Measurements from ENCODE around the gene HIPK4.
"Not testable (repeated sequence)": the region's sequence is repeated elsewhere in the genome, so short reads cannot be mapped to it uniquely, and the experiment has no call there.

Gene HIPK4

DNA sequence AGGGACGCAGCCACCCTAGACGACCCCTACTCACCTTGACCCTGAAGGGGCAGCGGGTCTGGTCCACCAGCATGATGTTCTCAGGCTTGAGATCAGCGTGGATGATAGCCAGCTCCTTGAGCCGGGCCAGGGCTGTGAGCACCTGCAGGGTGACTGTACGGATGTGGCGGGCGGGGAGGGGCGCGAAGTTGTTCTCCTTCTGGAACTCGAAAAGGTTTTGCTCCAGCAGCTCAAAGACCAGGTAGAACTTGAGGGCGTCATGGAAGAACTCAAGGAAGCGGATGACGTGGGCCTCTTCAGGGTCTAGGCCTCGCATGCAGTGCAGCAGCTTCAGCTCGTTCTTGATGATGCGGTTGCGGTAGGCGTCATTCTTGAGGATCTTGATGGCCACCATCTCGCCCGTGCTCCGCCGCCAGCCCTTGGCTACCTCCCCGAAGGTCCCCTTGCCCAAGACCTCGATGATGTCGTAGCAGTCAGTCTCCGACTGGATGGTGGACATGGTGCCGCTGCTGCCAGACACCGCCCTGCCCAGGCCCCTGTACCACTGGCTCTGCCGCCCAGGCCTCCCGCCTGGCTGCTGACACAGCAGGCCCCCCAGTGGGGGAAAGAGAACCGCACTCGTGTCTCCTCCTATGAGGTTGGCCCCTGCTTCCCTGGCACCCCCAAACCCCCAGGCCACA lies 437 bp downstream of the HIPK4 start:
- DNase-seq = no peak

DNA sequence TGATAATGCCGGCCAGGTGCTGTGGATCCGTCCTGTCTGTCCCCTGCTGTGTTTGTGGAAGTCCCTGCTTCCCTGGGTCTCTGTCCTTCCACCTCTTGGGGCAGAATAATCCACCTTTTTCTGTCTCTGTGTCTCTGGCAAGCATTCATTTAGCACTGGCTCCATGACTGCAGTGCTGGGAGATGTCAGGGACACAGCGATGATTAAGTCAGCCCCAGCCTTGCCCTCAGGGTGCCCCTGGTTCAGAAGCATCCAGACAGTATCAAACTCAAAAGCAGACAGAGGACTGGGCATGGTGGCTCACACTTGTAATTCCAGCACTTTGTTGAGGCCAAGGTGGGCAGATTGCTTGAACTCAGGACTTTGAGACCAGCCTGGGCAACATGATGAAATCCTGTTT lies 1.5 kb downstream of the HIPK4 start:
- no peak for DNase-seq

- no peak for DNase-seq
Observed at GRCh38 chr19:40387155-40387554, 2.8 kb downstream of the HIPK4 start.

DNA sequence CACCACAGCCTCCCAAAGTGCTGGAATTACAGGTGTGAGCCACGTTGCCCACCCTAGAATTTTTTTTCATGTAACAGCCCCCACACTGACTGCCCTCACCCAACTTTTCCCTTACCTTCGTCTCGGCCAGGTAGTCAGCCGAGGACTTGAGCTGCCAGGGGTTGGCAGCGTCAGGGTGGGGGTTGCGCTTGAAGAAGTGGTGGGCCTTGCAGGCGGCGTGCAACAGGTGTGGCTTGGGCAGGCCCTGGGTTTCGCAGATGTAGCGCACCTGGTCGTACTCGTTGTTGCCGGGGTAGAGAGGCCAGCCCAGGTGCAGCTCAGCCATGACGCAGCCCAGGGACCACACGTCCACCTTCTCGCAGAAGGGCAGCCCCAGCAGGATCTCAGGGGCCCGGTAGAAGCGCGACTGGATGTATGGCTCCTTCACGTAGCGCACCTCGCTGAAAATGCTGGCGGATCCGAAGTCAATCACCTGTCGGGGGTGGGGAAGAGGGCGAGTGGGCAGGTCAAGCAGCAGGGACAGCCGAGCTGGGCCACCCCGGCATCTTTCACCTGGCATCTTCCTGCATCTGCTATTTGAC lies 6.2 kb downstream of the HIPK4 start:
- no peak for DNase-seq

DNA sequence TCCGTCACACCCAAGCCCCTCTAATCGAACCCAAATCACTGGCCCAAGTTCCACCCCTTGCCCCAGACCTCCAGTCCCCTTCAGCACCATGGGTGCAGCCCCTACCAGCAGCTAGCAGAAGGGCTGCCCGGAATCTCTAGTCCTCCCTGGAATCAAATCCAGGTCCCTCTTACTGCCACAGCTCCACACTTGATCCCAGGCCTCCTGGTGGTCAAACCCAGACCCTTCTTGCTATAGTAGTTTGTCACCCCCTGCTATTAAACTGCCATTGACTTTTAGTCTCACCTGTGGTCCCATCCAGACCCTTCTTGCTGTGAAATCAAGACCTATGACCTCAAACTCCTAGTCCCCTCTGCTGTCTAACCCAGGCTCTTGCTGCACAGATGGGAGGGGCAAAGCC lies 8.7 kb downstream of the HIPK4 start:
- DNase-seq = no peak

GRCh38 chr19:40380199-40381037 lies 9.6 kb downstream of the HIPK4 start:
- DNase-seq = no peak

DNA sequence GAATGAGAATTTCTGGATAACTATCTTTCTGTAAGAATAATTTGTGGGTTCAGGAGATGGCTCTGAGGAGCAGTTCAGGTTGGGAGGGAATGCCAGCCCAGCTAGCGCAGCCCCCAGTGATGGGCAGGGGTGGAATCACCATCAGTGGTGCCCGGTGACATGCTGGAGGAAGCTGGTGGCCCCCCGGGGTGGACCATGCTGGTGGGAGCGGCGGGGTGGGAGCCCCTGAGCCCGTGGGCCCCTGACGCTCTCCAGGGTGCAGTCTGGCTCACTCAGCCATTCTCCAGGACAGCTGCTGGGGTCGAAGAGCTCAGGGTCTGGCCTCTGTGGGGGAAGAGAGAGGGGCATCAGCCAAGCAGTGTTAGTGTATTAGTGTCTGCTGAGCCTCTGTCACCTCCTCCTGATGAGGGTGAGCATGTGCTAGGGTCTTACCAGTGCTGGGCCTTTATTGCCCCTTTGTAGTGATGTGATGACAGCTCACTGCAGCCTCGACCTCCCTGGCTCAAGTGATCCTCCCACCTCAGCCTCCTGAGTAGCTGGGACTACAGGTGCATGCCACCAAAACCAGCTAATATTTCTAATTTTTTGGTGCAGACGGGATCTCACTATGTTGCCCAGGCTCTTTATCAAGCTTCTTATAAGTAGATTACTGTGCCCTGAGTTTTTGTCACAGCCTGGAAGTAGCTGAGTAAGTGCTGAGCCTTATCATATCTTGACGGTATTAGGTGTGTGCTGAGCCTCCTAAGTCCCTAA lies 10.4 kb downstream of the HIPK4 start:
- DNase-seq = no peak

DNA sequence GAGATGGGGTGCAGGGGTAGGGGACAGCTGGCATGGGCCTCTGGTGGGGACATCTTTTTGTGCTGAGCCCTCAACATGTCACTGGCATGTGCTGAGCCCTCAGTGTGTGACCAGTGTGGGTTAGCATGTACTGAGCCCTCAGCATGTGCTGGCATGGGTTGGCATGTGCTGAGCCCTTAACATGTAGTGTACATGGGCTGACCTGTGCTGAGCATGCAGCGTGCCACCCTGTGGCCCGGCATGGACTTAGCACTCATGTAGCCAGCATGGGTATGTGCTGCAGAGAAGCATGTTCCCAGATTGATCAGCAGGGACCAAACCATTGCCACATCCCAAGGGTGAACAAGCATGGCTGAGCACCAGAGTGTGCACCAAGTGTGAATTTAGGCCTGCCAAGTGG lies 11.5 kb downstream of the HIPK4 start:
- DNase-seq = no peak

- no peak for DNase-seq
Observed at GRCh38 chr19:40377876-40378385, 12.1 kb downstream of the HIPK4 start.

DNA sequence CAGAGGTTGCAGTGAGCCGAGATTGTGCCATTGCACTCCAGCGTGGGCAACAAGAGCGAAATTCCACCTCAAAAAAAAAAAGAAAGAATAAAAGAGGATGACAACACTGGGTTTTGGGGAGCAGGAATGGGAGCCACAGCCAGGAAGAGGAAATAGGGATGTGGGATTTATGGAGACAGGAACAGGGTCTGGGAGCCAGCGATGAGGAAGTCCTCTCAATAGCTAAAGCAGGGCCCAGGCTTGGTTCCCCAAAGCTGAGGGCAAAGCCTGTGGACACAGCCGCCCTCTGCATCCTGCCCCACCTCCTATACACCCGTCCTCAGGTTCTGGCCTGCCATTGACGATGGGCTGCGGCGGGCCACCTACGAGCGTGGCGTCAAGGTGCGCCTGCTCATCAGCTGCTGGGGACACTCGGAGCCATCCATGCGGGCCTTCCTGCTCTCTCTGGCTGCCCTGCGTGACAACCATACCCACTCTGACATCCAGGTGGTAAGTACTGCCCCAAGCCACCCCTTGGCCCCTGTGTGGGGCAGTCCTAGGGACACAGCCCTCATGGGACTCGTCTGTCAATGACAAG lies 13.6 kb downstream of the HIPK4 start:
- no peak for DNase-seq

DNA sequence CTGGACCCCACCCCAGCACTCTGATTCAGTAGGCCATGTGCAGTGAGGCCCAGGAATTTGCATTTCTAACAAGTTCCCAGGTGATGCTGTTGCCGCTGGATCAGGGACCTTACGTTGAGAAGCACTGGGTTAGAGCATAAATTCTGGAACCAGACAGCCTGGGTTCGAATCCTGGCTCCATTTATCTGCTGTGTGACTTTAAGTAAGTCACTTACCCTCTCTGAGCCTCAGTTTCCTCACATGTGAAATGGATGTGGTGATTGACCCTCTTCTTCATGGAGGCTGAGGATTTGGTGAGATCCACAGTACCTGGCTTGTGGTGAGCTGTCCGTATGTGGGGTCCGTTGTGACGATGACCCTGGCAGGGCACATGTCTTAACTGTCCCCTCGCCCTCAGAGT lies 15.9 kb downstream of the HIPK4 start:
- DNase-seq = no peak

GRCh38 chr19:40371802-40372122 lies 18.2 kb downstream of the HIPK4 start:
- no peak for DNase-seq

DNA sequence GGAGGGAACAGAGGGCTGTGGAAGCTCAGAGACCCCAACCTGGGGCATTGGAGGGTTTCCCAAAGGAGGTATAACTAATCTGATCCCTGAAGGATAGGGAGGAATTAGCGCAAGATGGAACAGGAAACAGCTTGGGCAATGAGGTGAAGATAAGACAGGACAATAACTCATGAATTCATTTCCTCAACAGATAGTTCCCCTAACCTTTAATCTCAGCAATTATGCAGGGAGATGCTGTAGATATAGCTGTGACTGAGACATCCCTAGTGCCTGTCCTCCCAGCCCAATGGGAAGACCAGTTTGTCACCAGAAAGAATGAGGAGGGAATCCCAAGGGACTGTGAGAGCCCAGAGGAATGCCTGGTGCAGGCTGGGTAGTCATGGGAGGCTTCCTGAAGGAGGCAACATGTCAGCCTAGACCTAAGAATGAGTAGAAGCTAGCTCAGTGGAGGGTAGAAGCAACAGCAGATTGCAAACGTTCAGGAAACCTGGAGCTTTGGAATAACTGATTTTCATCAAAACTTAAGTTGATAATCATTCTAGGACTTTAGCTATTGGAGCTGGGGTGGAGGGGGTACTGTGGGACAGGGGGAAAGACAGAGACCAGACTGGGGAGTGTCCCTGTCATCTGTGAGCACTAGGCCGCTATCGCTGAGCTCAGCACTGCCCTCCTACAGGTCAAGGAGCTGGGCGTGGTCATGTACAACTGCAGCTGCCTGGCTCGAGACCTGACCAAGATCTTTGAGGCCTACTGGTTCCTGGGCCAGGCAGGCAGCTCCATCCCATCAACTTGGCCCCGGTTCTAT lies 18.8 kb downstream of the HIPK4 start:
- no peak for DNase-seq

GRCh38 chr19:40370253-40370652 lies 19.7 kb downstream of the HIPK4 start:
- not testable (repeated sequence) for DNase-seq

DNA sequence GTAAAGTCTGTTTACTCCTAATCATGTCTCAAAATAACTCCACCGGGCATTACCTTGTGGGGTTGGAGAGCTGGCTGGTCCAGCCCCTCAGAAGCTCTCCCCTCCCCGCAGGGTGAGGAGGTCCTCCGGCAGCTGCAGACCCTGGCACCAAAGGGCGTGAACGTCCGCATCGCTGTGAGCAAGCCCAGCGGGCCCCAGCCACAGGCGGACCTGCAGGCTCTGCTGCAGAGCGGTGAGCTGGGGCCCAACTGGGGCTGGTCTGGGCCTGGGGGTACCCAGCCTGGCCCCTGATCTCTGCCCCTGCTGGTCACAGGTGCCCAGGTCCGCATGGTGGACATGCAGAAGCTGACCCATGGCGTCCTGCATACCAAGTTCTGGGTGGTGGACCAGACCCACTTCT lies 20.2 kb downstream of the HIPK4 start:
- no peak for DNase-seq

DNA sequence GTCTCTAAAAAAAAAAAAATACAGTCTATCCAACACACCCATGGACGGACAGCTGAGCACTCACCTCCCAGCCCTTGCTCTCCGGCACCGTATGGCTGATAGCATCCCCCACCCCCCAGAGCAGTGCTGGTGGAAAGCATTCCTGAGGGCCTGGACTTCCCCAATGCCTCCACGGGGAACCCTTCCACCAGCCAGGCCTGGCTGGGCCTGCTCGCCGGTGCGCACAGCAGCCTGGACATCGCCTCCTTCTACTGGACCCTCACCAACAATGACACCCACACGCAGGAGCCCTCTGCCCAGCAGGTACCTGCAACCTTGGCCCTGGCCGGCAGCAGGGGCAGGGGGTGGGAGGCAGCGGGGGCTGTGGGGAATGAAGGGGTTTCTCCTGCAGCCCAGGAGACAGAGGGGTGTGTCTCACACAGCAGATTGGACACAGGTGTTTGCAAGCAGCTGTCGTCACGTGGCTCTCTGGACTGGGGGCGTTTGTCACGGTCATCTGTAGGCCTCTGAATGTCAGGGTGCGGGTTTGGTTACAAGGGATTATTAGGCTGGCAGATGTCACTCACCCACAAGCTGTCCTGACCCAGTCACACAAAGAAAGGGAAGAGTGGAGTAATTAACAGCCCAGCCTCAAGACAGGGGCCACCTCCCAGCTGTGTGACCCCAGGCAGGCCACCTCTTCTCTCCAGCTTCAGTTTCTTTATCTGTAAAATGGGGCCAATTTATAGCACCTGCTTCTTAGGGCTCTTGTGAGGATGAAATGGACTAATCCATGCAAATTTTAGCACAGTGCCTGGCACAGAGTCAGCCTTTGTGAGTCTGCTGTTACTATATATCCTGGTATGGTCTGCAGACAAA lies 22.2 kb downstream of the HIPK4 start:
- no peak for DNase-seq

- no peak for DNase-seq
Observed at GRCh38 chr19:40366697-40367561, 23.1 kb downstream of the HIPK4 start.

- no peak for DNase-seq
Observed at GRCh38 chr19:40365613-40366401, 24.2 kb downstream of the HIPK4 start.

DNA sequence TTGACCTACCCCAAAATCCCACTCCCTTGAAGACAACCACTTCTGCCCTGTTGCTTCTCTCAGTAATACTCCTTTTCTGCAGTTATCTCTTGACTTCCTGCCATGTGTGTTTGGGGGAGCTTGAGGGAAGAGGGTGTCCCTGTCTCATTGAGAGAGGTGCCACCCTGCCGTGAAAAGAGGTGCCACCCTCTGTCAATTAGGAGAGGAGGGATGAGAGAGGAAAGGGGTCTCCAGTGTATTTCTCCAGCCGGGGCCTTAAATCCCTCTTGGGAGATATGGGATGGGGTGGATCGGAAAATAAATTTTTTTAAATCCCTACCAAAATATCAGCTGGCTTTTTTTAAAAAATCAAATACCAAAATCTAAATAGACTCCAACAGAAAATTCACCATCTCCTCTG lies 25.0 kb downstream of the HIPK4 start:
- no peak for DNase-seq
